ENCODE results near the gene RUFY4. TPM values are rescaled to one million over a fixed set of nuclear protein-coding genes. Genes with fewer than 3 reads are reported as not detected.
"Not testable (repeated sequence)": the region's sequence is repeated elsewhere in the genome, so short reads cannot be mapped to it uniquely, and the experiment has no call there.

Gene RUFY4
- polyA plus RNA-seq, 4 donors, result 0.08 to 0.59 (median 0.18) TPM; not detected in 1

- DNase-seq (ENCODE audit: low read depth in 4 of 4, low spot score in 3 of 4), result no peak
Measured at GRCh38 chr2:218079943-218080913, 11.2 kb downstream of the RUFY4 start.

GRCh38 chr2:218081063-218081462 is 12.0 kb downstream of the RUFY4 start:
- DNase-seq (ENCODE audit: low read depth in 4 of 4, low spot score in 3 of 4), result no peak

- DNase-seq (ENCODE audit: low read depth in 4 of 4, low spot score in 3 of 4), result no peak
Measured at GRCh38 chr2:218081695-218082094, 12.6 kb downstream of the RUFY4 start.

GRCh38 chr2:218082586-218083351 is 13.7 kb downstream of the RUFY4 start:
- DNase-seq (ENCODE audit: low read depth in 4 of 4, low spot score in 3 of 4), result no peak

- DNase-seq (ENCODE audit: low read depth in 4 of 4, low spot score in 3 of 4), result no peak
Measured at GRCh38 chr2:218083352-218083676, 14.3 kb downstream of the RUFY4 start.

- no peak for DNase-seq (ENCODE audit: low read depth in 4 of 4, low spot score in 3 of 4)
Measured at GRCh38 chr2:218086478-218086877, 17.4 kb downstream of the RUFY4 start.

- no peak for DNase-seq (ENCODE audit: low read depth in 4 of 4, low spot score in 3 of 4)
Measured at GRCh38 chr2:218089259-218089658, 20.2 kb downstream of the RUFY4 start.

- no peak for DNase-seq (ENCODE audit: low read depth in 4 of 4, low spot score in 3 of 4)
Measured at GRCh38 chr2:218091746-218092145, 22.7 kb downstream of the RUFY4 start.

GRCh38 chr2:218093879-218094278 is 24.8 kb downstream of the RUFY4 start:
- no peak for DNase-seq (ENCODE audit: low read depth in 4 of 4, low spot score in 3 of 4)

GRCh38 chr2:218095853-218096252 is 26.8 kb downstream of the RUFY4 start:
- DNase-seq (ENCODE audit: low read depth in 4 of 4, low spot score in 3 of 4), result no peak

GRCh38 chr2:218097975-218098374 is 28.9 kb downstream of the RUFY4 start:
- no peak for DNase-seq (ENCODE audit: low read depth in 4 of 4, low spot score in 3 of 4)

- DNase-seq (ENCODE audit: low read depth in 4 of 4, low spot score in 3 of 4), result not testable (repeated sequence)
Measured at GRCh38 chr2:218108834-218109233, 39.8 kb downstream of the RUFY4 start.

GRCh38 chr2:218121789-218122188 is 52.7 kb downstream of the RUFY4 start:
- not testable (repeated sequence) for DNase-seq (ENCODE audit: low read depth in 4 of 4, low spot score in 3 of 4)

GRCh38 chr2:218122286-218122685 is 53.2 kb downstream of the RUFY4 start:
- not testable (repeated sequence) for DNase-seq (ENCODE audit: low read depth in 4 of 4, low spot score in 3 of 4)

GRCh38 chr2:218123986-218124385 is 54.9 kb downstream of the RUFY4 start:
- DNase-seq (ENCODE audit: low read depth in 4 of 4, low spot score in 3 of 4), result no peak

- no peak for DNase-seq (ENCODE audit: low read depth in 4 of 4, low spot score in 3 of 4)
Measured at GRCh38 chr2:218125095-218125494, 56.0 kb downstream of the RUFY4 start.

GRCh38 chr2:218125626-218126080 is 56.6 kb downstream of the RUFY4 start, which contains the start of gene CXCR2:
CXCR2 (plus strand) TSS chr2:218126028; CDS start chr2:218134802, 8,774 bp downstream.
- no peak for DNase-seq (ENCODE audit: low read depth in 4 of 4, low spot score in 3 of 4)

- no peak for DNase-seq (ENCODE audit: low read depth in 4 of 4, low spot score in 3 of 4)
Measured at GRCh38 chr2:218127929-218128455, 58.9 kb downstream of the RUFY4 start.

- DNase-seq (ENCODE audit: low read depth in 4 of 4, low spot score in 3 of 4), result no peak
Measured at GRCh38 chr2:218128781-218129457, 59.9 kb downstream of the RUFY4 start.

- no peak for DNase-seq (ENCODE audit: low read depth in 4 of 4, low spot score in 3 of 4)
Measured at GRCh38 chr2:218129458-218130135, 60.5 kb downstream of the RUFY4 start.

All from right renal pelvis (tissue), 4 donors.